Ovary (tissue), 9 donors: Measurements from ENCODE around the gene HIP1. TPM values are rescaled to one million over a fixed set of nuclear protein-coding genes. Genes with fewer than 3 reads are reported as not detected.
"Not testable (repeated sequence)": the region's sequence is repeated elsewhere in the genome, so short reads cannot be mapped to it uniquely, and the experiment has no call there.

Source experiments
- DNase-seq, 5 donors: peaks; one replicate each; pipeline ENCODE4 v3.0.0-alpha.2; 2019 to 2020
- H3K27ac ChIP-seq, 2 donors: fragments of 200-600 bp; one replicate each; pipeline versions ENCODE4 v1.5.1 to v1.8.0; 2019 to 2022
- H3K27me3 ChIP-seq: fragments of 200-600 bp; one replicate; pipeline ENCODE4 v1.8.0; 2022
- H3K36me3 ChIP-seq: fragments of 200-600 bp; sonication (generic); one replicate; pipeline ENCODE4 v1.5.1; 2019
- H3K4me1 ChIP-seq: one replicate; pipeline ENCODE4 v1.8.1; 2013; ENCODE audit warnings: mild to moderate bottlenecking, moderate library complexity; ENCODE audit not compliant: insufficient read depth
- H3K4me3 ChIP-seq: fragments of 200-600 bp; sonication (generic); one replicate; pipeline ENCODE4 v1.5.1; 2017
- H3K9me3 ChIP-seq, 2 donors: fragments of 200-600 bp in 1 of 2; sonication (generic) in 1 of 2; one replicate each; pipeline versions ENCODE4 v1.5.1 to v1.8.1; 2013 to 2019; ENCODE audit warnings: mild to moderate bottlenecking in 1 of 2, moderate library complexity in 1 of 2
- CTCF ChIP-seq, 3 donors: fragments of 450-650 bp in 2 of 3; fragments of 200-600 bp in 1 of 3; IDR thresholded peaks; one replicate each; pipeline versions ENCODE4 v1.5.1 to v1.8.0; 2016 to 2022; ENCODE audit warnings: antibody characterized with exemption in 3 of 3, mild to moderate bottlenecking in 1 of 3
- EP300 ChIP-seq: sonication (generic); formaldehyde crosslinking; IDR thresholded peaks from one replicate; pipeline ENCODE4 v1.6.1; 2017; ENCODE audit warnings: antibody characterized with exemption
- POLR2A ChIP-seq: fragments of 450-650 bp; IDR thresholded peaks from one replicate; pipeline ENCODE4 v1.6.1; 2017; ENCODE audit warnings: antibody characterized with exemption, mild to moderate bottlenecking, moderate library complexity
- WGBS, 3 donors: extraction: QIAGEN DNeasy Blood & Tissue Kit in 1 of 3; methylation state at CpG; one replicate each; pipeline versions ENCODE4 v1.1.5 to v1.1.7; 2013 to 2017; 5-methylcytosine and 5-hydroxymethylcytosine counted together
- intact Hi-C, 4 donors: fragments of 100-400 bp; cut with DNase I; formaldehyde crosslinking; loops; one replicate each; pipeline versions ENCODE4 v1.11.0 to v1.15.1; 2022 to 2023
- polyA plus RNA-seq, 2 donors: library from polyadenylated mRNA; stranded (reverse); fragments of 200-250 nt in 1 of 2; fragments of 350-450 nt in 1 of 2; fragmentation: Illumina TruSeq in 1 of 2; extraction: RNeasy Lipid Tissue Mini Kit (QIAGEN cat#74804) in 1 of 2; gene quantifications; one replicate each; pipeline ENCODE4 v1.2.3, GENCODE V29; 2013 to 2014
- total RNA-seq, 7 donors: library from RNA; depleted of rRNA in 2 of 7; stranded (reverse); fragments of >200 nt in 2 of 7; fragmentation: NEBNext Ultra II Directional in 3 of 7; extraction: Animal tissue kit (Norgen Biotek cat#: 25700) in 3 of 7; gene quantifications; one replicate each; pipeline versions ENCODE4 v1.1.0 to v1.2.4, GENCODE V29; 2016 to 2023
- donor health status: DM: no; HTN: no; CAD: no; lungs with moderate emphysema.
- donor health status: DM: no; HTN: no; CAD: no.
- donor health status: Bipolar disorder and iron deficiency.
- donor health status: DM: yes; HTN: yes; CAD: no.
- donor health status: DM: no; HTN: no; CAD: no.
- donor health status: DM: yes; HTN: yes; CAD: no.

Gene HIP1
- total and polyA plus RNA-seq, 9 donors: 9.4 to 31.4 (median 16.8) TPM

DNA sequence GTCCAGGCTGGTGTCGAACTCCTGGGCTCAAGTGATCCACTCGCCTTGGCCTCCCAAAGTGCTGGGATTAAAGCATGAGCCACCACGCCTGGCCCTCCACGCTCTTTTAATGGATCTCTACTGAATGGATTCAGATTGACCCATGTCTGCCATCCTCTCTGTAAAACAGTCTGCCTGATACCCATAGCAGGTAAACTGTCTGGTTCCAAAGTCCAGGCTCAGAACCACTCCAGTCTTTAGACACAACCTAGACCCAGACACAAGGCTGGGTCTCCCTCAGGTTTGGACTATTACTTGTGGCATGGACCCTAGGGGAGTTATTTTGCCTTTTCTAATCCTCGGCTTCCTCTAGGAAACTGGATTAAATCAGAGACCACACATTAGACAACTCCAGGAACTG lies 19.1 kb downstream of the HIP1 start:
- no peaks in the 10 kb centered on the region for H3K27me3 ChIP-seq
- H3K9me3 ChIP-seq: no peaks in the 10 kb centered on the region
- peaks cover 4% of the 10 kb centered on the region for H3K4me1 ChIP-seq
- H3K4me3 ChIP-seq: no peak overlapping the region
- no peaks in the 10 kb centered on the region for H3K36me3 ChIP-seq
- no peak overlapping the region for H3K27ac ChIP-seq
- DNase-seq: peak in 1 of 5 donors; percentile 7
- 97 to 99% (median 99%) methylated on average over 5 of the region's 5 CpGs for WGBS, 3 donors
- intact Hi-C loops: no loop called here
- no peak for TF ChIP-seq POLR2A
- no peak for TF ChIP-seq EP300
- TF ChIP-seq CTCF (IDR thresholded peaks at IDR 0.05): no peak

DNA sequence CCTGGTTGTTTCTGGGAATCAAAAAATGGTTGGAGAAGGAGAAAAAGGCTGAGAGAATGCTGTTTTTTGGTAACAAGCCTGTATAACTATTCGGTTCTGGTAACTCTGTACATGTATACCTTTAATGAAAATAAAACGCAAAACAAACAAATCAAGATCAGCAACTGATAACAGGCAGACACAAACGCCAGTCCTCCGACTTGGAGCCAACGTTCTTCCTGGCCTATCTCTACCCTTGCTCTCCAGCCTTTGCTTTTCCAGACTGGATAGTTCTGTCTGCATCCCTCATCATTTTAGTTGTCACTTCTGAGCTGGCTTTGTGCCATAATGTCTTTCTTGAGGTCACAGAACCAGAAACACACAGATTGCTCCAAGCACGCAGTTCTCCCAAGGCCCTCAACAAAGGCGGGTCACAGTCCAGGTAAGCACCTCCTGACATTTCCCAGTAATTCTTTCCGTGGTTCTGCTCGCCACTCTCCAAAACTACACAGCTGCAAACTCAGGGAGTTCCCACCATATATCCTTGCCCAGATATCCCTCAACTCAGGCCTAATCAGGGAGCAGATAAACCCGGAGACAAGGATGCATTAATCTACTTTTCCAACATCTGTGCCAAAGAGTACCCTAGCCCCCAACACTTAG lies 20.2 kb downstream of the HIP1 start:
- intact Hi-C loops: no loop called here
- WGBS, 3 donors: 78 to 82% (median 79%) methylated on average over 10 of the region's 10 CpGs
- no peak for DNase-seq
- Histone ChIP-seq H3K36me3 (no peaks in the 10 kb centered on the region), H3K9me3 (no peaks in the 10 kb centered on the region), H3K27me3 (no peaks in the 10 kb centered on the region), H3K27ac (no peak overlapping the region), H3K4me1 (peaks cover 4% of the 10 kb centered on the region), H3K4me3 (no peak overlapping the region)
- TF ChIP-seq POLR2A (no peak), CTCF (IDR thresholded peaks at IDR 0.05) (no peak), EP300 (no peak)

- H3K27ac ChIP-seq, H3K4me1 ChIP-seq: not testable (repeated sequence)
These were observed 21.0 kb downstream of the HIP1 start for GRCh38 chr7:75717746-75718145.

DNA sequence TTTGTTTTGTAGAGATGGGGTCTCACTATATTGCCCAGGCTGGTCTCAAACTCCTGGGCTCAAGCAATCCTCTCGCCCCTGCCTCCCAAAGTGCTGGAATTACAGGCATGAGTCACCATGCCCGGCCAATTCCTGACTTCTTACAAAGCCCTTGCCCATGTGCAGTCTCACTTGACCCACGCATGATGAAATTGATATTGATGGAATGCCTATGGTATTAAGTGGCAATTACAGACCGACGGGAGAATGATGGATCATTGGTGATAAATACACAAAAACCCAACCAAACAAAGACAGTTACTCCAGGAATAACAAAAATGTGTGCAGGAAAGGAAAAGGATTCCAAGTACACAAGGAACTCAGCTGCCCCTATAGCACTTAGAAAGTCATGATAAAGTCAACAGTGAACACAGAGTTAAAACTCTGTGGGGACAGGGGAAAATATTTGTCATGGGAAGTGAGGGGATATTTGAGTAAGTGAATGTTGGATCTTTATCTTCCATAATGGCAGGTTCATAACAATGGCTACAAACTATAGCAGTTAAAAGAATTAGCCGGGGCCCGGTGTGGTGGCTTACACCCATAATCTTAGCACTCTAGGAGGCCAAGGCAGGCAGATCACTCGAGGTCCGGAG lies 21.6 kb downstream of the HIP1 start:
- 86 to 91% (median 91%) methylated on average over 9 of the region's 9 CpGs for WGBS, 3 donors
- no peaks in the 10 kb centered on the region for H3K9me3 ChIP-seq
- no peak overlapping the region for H3K27ac ChIP-seq

More at GRCh38 chr7:75717746-75718145, 21.0 kb downstream of the HIP1 start:
- H3K4me3 ChIP-seq, DNase-seq, H3K36me3 ChIP-seq, H3K9me3 ChIP-seq, intact Hi-C loops, H3K27me3 ChIP-seq: not testable (repeated sequence)
- 97 to 98% (median 97%) methylated on average over 3 of the region's 3 CpGs for WGBS, 3 donors

More for the DNA sequence above, 21.6 kb downstream of the HIP1 start:
- H3K36me3 ChIP-seq: no peaks in the 10 kb centered on the region
- TF ChIP-seq CTCF (IDR thresholded peaks at IDR 0.05) (no peak), EP300 (no peak), POLR2A (no peak)
- H3K4me3 ChIP-seq: no peak overlapping the region
- H3K4me1 ChIP-seq: peaks cover 4% of the 10 kb centered on the region
- intact Hi-C loops: no loop called here
- no peak for DNase-seq
- no peaks in the 10 kb centered on the region for H3K27me3 ChIP-seq
